ENCODE results near the gene KLHL29.

The KLHL29 gene

GRCh38 chr2:23633966-23634365, 249.0 kb downstream of the KLHL29 start:
- no peak for DNase-seq (ENCODE audit: low read depth)

GRCh38 chr2:23635442-23636340, 250.7 kb downstream of the KLHL29 start:
- no peak for DNase-seq (ENCODE audit: low read depth)

- no peak for DNase-seq (ENCODE audit: low read depth)
Observed at GRCh38 chr2:23636426-23636825, 251.4 kb downstream of the KLHL29 start.

- DNase-seq (ENCODE audit: low read depth): no peak
Observed at GRCh38 chr2:23637011-23637778, 252.2 kb downstream of the KLHL29 start.

GRCh38 chr2:23639406-23639982, 254.5 kb downstream of the KLHL29 start:
- no peak for DNase-seq (ENCODE audit: low read depth)

- no peak for DNase-seq (ENCODE audit: low read depth)
Observed at GRCh38 chr2:23640711-23641110, 255.7 kb downstream of the KLHL29 start.

- no peak for DNase-seq (ENCODE audit: low read depth)
Observed at GRCh38 chr2:23642516-23642915, 257.5 kb downstream of the KLHL29 start.

- no peak for DNase-seq (ENCODE audit: low read depth)
Observed at GRCh38 chr2:23645230-23645808, 260.3 kb downstream of the KLHL29 start.

- DNase-seq (ENCODE audit: low read depth): no peak
Observed at GRCh38 chr2:23647563-23647962, 262.6 kb downstream of the KLHL29 start.

GRCh38 chr2:23649303-23649702, 264.3 kb downstream of the KLHL29 start:
- DNase-seq (ENCODE audit: low read depth): no peak

GRCh38 chr2:23649819-23650218, 264.8 kb downstream of the KLHL29 start:
- no peak for DNase-seq (ENCODE audit: low read depth)

- DNase-seq (ENCODE audit: low read depth): no peak
Observed at GRCh38 chr2:23651187-23652080, 266.5 kb downstream of the KLHL29 start.

GRCh38 chr2:23653326-23653725, 268.3 kb downstream of the KLHL29 start:
- DNase-seq (ENCODE audit: low read depth): no peak

GRCh38 chr2:23654756-23655155, 269.8 kb downstream of the KLHL29 start:
- no peak for DNase-seq (ENCODE audit: low read depth)

- no peak for DNase-seq (ENCODE audit: low read depth)
Observed at GRCh38 chr2:23655934-23656596, 271.1 kb downstream of the KLHL29 start.

GRCh38 chr2:23656597-23656973, 271.6 kb downstream of the KLHL29 start:
- no peak for DNase-seq (ENCODE audit: low read depth)

- no peak for DNase-seq (ENCODE audit: low read depth)
Observed at GRCh38 chr2:23657371-23657770, 272.4 kb downstream of the KLHL29 start.

GRCh38 chr2:23657934-23658333, 273.0 kb downstream of the KLHL29 start:
- no peak for DNase-seq (ENCODE audit: low read depth)

- no peak for DNase-seq (ENCODE audit: low read depth)
Observed at GRCh38 chr2:23658466-23658942, 273.5 kb downstream of the KLHL29 start.

GRCh38 chr2:23659328-23659727, 274.3 kb downstream of the KLHL29 start:
- no peak for DNase-seq (ENCODE audit: low read depth)

GRCh38 chr2:23659773-23660172, 274.8 kb downstream of the KLHL29 start:
- DNase-seq (ENCODE audit: low read depth): no peak

All from stimulated activated CD8-positive, alpha-beta memory T cell treated with anti-CD3 and anti-CD28 coated beads, Interleukin-12 subunit alpha, Interleukin-12 subunit beta, amount 100 ng/mL, for 4 hours (primary cell).